H1 (cell line): ENCODE data around the gene FGF2. TPM values are rescaled to one million over a fixed set of nuclear protein-coding genes. Genes with fewer than 3 reads are reported as not detected.

Experiments
- CTCF ChIA-PET: fragments of 300-600 bp; sonication (Branson Sonifier 250); formaldehyde crosslinking; loops from one replicate; lab custom pipeline; 2021; ENCODE audit not compliant: partially characterized antibody; lab: Charles Lee
- POLR2A ChIA-PET: fragments of 300-600 bp; sonication (Branson Sonifier 250); formaldehyde crosslinking; loops from one replicate; lab custom pipeline; 2021; ENCODE audit warnings: inconsistent platforms; ENCODE audit not compliant: partially characterized antibody; lab: Charles Lee
- DNase-seq, 2 experiments: peaks; one replicate each; pipeline versions ENCODE4 v3.0.0 to v3.0.0-alpha.2; 2010 to 2022; ENCODE audit warnings: low spot score in 2 of 2, low read depth in 1 of 2, mixed read lengths in 1 of 2
- FAIRE-seq: peaks from 2 replicates; lab custom pipeline; 2011; peaks lifted over from hg19 to GRCh38; lab: Jason Lieb, UNC
- H2AFZ ChIP-seq: 2 replicates; pipeline ENCODE4 v1.8.1; 2012; ENCODE audit warnings: low read length, inconsistent platforms
- H2AK5ac ChIP-seq: 2 replicates; pipeline ENCODE4 v1.6.1; 2013; ENCODE audit warnings: low read depth, low read length
- H2BK120ac ChIP-seq: replicated peaks from 2 replicates; pipeline ENCODE3; 2013; ENCODE audit warnings: low read depth, low read length, inconsistent platforms
- H2BK12ac ChIP-seq: 2 replicates; pipeline ENCODE4 v1.6.1; 2013; ENCODE audit warnings: low read depth, low read length
- H2BK15ac ChIP-seq: 2 replicates; pipeline ENCODE4 v1.6.1; 2013; ENCODE audit warnings: low read length
- H2BK20ac ChIP-seq: 2 replicates; pipeline ENCODE4 v1.6.1; 2013; ENCODE audit warnings: low read length
- H2BK5ac ChIP-seq: 2 replicates; pipeline ENCODE4 v1.6.1; 2013; ENCODE audit warnings: low read depth, low read length
- H3K14ac ChIP-seq: 2 replicates; pipeline ENCODE4 v1.6.1; 2013; ENCODE audit warnings: inconsistent platforms; ENCODE audit not compliant: insufficient read length
- H3K18ac ChIP-seq: 2 replicates; pipeline ENCODE4 v1.6.1; 2013; ENCODE audit warnings: low read length; ENCODE audit errors: extremely low read depth
- H3K23ac ChIP-seq: 2 replicates; pipeline ENCODE4 v1.6.1; 2013; ENCODE audit warnings: inconsistent platforms; ENCODE audit not compliant: insufficient read length
- H3K23me2 ChIP-seq: 2 replicates; pipeline ENCODE4 v1.6.1; 2013; ENCODE audit warnings: low read depth, low read length
- H3K27ac ChIP-seq: 2 replicates; pipeline ENCODE4 v1.6.1; 2011; ENCODE audit warnings: low read depth, low read length, inconsistent platforms
- H3K27me3 ChIP-seq, 4 experiments: replicated peaks in 1 of 4; 1 replicate in 1 of 4; 2 replicates in 3 of 4; pipeline versions ENCODE4 v1.6.1 to v1.8.1; 2011 to 2013; ENCODE audit warnings: low read length in 3 of 4, mild to moderate bottlenecking in 3 of 4, inconsistent platforms in 2 of 4, mixed read lengths in 2 of 4, moderate library complexity in 1 of 4; ENCODE audit not compliant: control insufficient read depth in 3 of 4, insufficient read depth in 3 of 4; ENCODE audit errors: extremely low read depth in 1 of 4
- H3K36me3 ChIP-seq, 4 experiments: 2 replicates each; pipeline versions ENCODE4 v1.6.1 to v1.8.1; 2011 to 2013; ENCODE audit warnings: mild to moderate bottlenecking in 4 of 4, low read length in 3 of 4, moderate library complexity in 2 of 4, control low read depth in 1 of 4, inconsistent platforms in 1 of 4; ENCODE audit not compliant: insufficient read depth in 4 of 4, control insufficient read depth in 2 of 4
- H3K4ac ChIP-seq: replicated peaks from 2 replicates; pipeline ENCODE3; 2013; ENCODE audit warnings: low read length, low read depth, mixed read lengths, inconsistent platforms; ENCODE audit not compliant: insufficient read length
- H3K4me1 ChIP-seq, 4 experiments: replicated peaks in 1 of 4; 1 replicate in 1 of 4; 2 replicates in 3 of 4; pipeline versions ENCODE4 v1.6.1 to v1.8.1; 2011 to 2013; ENCODE audit warnings: low read length in 3 of 4, inconsistent platforms in 2 of 4, mixed read lengths in 1 of 4; ENCODE audit not compliant: insufficient read depth in 4 of 4, control insufficient read depth in 3 of 4
- H3K4me2 ChIP-seq, 2 experiments: 2 replicates each; pipeline versions ENCODE4 v1.6.1 to v1.8.1; 2011 to 2013; ENCODE audit warnings: low read depth in 2 of 2, low read length in 2 of 2, control low read depth in 1 of 2, inconsistent platforms in 1 of 2, mild to moderate bottlenecking in 1 of 2; ENCODE audit not compliant: insufficient read depth in 1 of 2
- H3K4me3 ChIP-seq, 4 experiments: fragments of 200-600, 300-600 bp in 1 of 4; sonication (generic), shearing (Covaris generic), sonication (Bioruptor Twin) in 1 of 4; 2 replicates each; pipeline versions ENCODE4 v1.5.1 to v1.8.1; 2011 to 2016; ENCODE audit warnings: low read length in 4 of 4, low read depth in 3 of 4, control low read depth in 2 of 4, inconsistent platforms in 2 of 4, mild to moderate bottlenecking in 2 of 4, mixed read lengths in 1 of 4, moderate library complexity in 1 of 4; ENCODE audit not compliant: insufficient read depth in 2 of 4; ENCODE audit errors: extremely low read depth in 1 of 4
- H3K56ac ChIP-seq: replicated peaks from 2 replicates; pipeline ENCODE3; 2013; ENCODE audit warnings: low read depth, mild to moderate bottlenecking, mixed read lengths, low read length, inconsistent platforms; ENCODE audit not compliant: insufficient read length
- H3K79me1 ChIP-seq: 2 replicates; pipeline ENCODE4 v1.6.1; 2013; ENCODE audit warnings: low read depth, low read length, control low read depth
- H3K79me2 ChIP-seq, 2 experiments: 2 replicates each; pipeline versions ENCODE4 v1.6.1 to v1.8.1; 2012 to 2013; ENCODE audit warnings: low read length in 2 of 2, mild to moderate bottlenecking in 2 of 2, inconsistent platforms in 1 of 2; ENCODE audit not compliant: insufficient read depth in 2 of 2, control insufficient read depth in 1 of 2
- H3K9ac ChIP-seq, 4 experiments: replicated peaks in 1 of 4; 1 replicate in 1 of 4; 2 replicates in 3 of 4; pipeline versions ENCODE4 v1.6.1 to v1.8.1; 2011 to 2013; ENCODE audit warnings: low read depth in 3 of 4, low read length in 3 of 4, control low read depth in 2 of 4, mild to moderate bottlenecking in 2 of 4, moderate library complexity in 2 of 4, inconsistent platforms in 1 of 4; ENCODE audit errors: extremely low read depth in 1 of 4
- H3K9me3 ChIP-seq, 2 experiments: 2 replicates each; pipeline versions ENCODE4 v1.6.1 to v1.8.1; 2012 to 2013; ENCODE audit warnings: mild to moderate bottlenecking in 2 of 2, moderate library complexity in 2 of 2, control low read depth in 1 of 2, inconsistent platforms in 1 of 2, low read depth in 1 of 2, low read length in 1 of 2, mixed read lengths in 1 of 2; ENCODE audit not compliant: insufficient read depth in 2 of 2
- H4K20me1 ChIP-seq, 2 experiments: replicated peaks in 1 of 2; 2 replicates each; pipeline versions ENCODE3 to v1.8.1; 2011 to 2013; ENCODE audit warnings: inconsistent platforms in 2 of 2, low read length in 2 of 2, mild to moderate bottlenecking in 1 of 2; ENCODE audit not compliant: insufficient read depth in 2 of 2, control insufficient read depth in 1 of 2
- H4K5ac ChIP-seq: 2 replicates; pipeline ENCODE4 v1.6.1; 2013; ENCODE audit warnings: low read length, low read depth, mixed read lengths, inconsistent platforms; ENCODE audit not compliant: insufficient read length
- H4K8ac ChIP-seq: 2 replicates; pipeline ENCODE4 v1.8.0; 2013; ENCODE audit warnings: mild to moderate bottlenecking, moderate library complexity, low read length, inconsistent platforms; ENCODE audit not compliant: insufficient read depth; ENCODE audit errors: extremely low read depth
- H4K91ac ChIP-seq: replicated peaks from 2 replicates; pipeline ENCODE3; 2013; ENCODE audit warnings: low read length, mixed read lengths, inconsistent platforms; ENCODE audit not compliant: insufficient read length
- CBX5 ChIP-seq: fragments of 300-800, 300-1000 bp; sonication (generic); IDR thresholded peaks from 2 replicates; pipeline ENCODE4 v1.7.1; 2016; ENCODE audit warnings: antibody characterized with exemption, low read length, low read depth
- CHD2 ChIP-seq: IDR thresholded peaks from 2 replicates; pipeline ENCODE4 v1.6.1; 2012; ENCODE audit warnings: low read length, improper control_type of control experiment
- FOSL1 ChIP-seq: IDR thresholded peaks from 2 replicates; pipeline ENCODE4 v1.6.1; 2011; ENCODE audit warnings: mild to moderate bottlenecking, low read depth, low read length, moderate library complexity; ENCODE audit not compliant: insufficient read depth
- KDM1A ChIP-seq: fragments of 200-600, 300-600 bp; sonication (generic); IDR thresholded peaks from 2 replicates; pipeline ENCODE4 v1.7.1; 2016; ENCODE audit warnings: mild to moderate bottlenecking, low read length, borderline replicate concordance
- NANOG ChIP-seq: IDR thresholded peaks from 2 replicates; pipeline ENCODE4 v1.6.1; 2011; ENCODE audit warnings: low read length, low read depth, mild to moderate bottlenecking, inconsistent platforms; ENCODE audit not compliant: insufficient read depth, poor library complexity, severe bottlenecking
- PHF8 ChIP-seq: fragments of 200-600 bp; sonication (generic); conservative IDR thresholded peaks from 2 replicates; pipeline ENCODE4 v1.7.1; 2012; ENCODE audit warnings: low read depth, mild to moderate bottlenecking, inconsistent platforms, low read length, moderate library complexity
- RAD21 ChIP-seq, 2 experiments: IDR thresholded peaks in 1 of 2; conservative IDR thresholded peaks in 1 of 2; 2 replicates each; pipeline ENCODE4 v1.6.1; 2011; ENCODE audit warnings: low read depth in 2 of 2, low read length in 2 of 2, improper control_type of control experiment in 1 of 2, inconsistent platforms in 1 of 2, mild to moderate bottlenecking in 1 of 2, moderate library complexity in 1 of 2
- RFX5 ChIP-seq: IDR thresholded peaks from 2 replicates; pipeline ENCODE4 v1.6.1; 2011; ENCODE audit warnings: low read depth, low read length, improper control_type of control experiment, borderline replicate concordance
- SIN3A ChIP-seq, 2 experiments: IDR thresholded peaks in 1 of 2; conservative IDR thresholded peaks in 1 of 2; 2 replicates each; pipeline ENCODE4 v1.6.1; 2011 to 2012; ENCODE audit warnings: low read length in 2 of 2, improper control_type of control experiment in 1 of 2, low read depth in 1 of 2, mild to moderate bottlenecking in 1 of 2
- SIRT6 ChIP-seq: IDR thresholded peaks from one replicate; pipeline ENCODE4 v1.7.1; 2012; ENCODE audit warnings: low read length, inconsistent platforms
- SIX5 ChIP-seq: IDR thresholded peaks from 2 replicates; pipeline ENCODE4 v1.6.1; 2011; ENCODE audit warnings: mild to moderate bottlenecking, low read depth, low read length
- SP1 ChIP-seq: IDR thresholded peaks from 2 replicates; pipeline ENCODE4 v1.6.1; 2011; ENCODE audit warnings: low read depth, low read length
- SP2 ChIP-seq: IDR thresholded peaks from 2 replicates; pipeline ENCODE4 v1.6.1; 2012; ENCODE audit warnings: mild to moderate bottlenecking, low read length, inconsistent platforms
- SRF ChIP-seq: IDR thresholded peaks from 2 replicates; pipeline ENCODE4 v1.6.1; 2011; ENCODE audit warnings: mild to moderate bottlenecking, low read depth, low read length, moderate library complexity
- TBP ChIP-seq: IDR thresholded peaks from 2 replicates; pipeline ENCODE4 v1.6.1; 2011; ENCODE audit warnings: low read depth, low read length, improper control_type of control experiment
- WGBS, 2 experiments: shearing (Covaris generic) in 1 of 2; methylation state at CpG; one replicate each; pipeline versions ENCODE4 v1.1.6 to v1.1.7; 2013 to 2015; ENCODE audit warnings: low lambda C conversion rate in 2 of 2, mixed read lengths in 2 of 2, inconsistent platforms in 1 of 2, low coverage in 1 of 2, missing lambda C conversion rate in 1 of 2; ENCODE audit not compliant: insufficient replicate concordance in 2 of 2, insufficient coverage in 1 of 2, insufficient read length in 1 of 2; ENCODE audit errors: extremely low coverage in 1 of 2, missing lambda C conversion rate in 1 of 2; 5-methylcytosine and 5-hydroxymethylcytosine counted together
- polyA plus RNA-seq, 7 experiments: library from polyadenylated mRNA; depleted of rRNA in 3 of 7; stranded (reverse) in 5 of 7; unstranded in 2 of 7; fragments of >200 nt in 5 of 7; fragments of 200-250 nt in 2 of 7; gene quantifications; 1 replicate in 5 of 7; 2 replicates in 1 of 7; 4 replicates in 1 of 7; pipeline versions ENCODE4 v1.2.1 to v1.2.3, GENCODE V29; 2011 to 2013; ENCODE audit warnings: missing spikeins in 2 of 7, mixed read lengths in 2 of 7
- total RNA-seq: library from RNA; stranded (reverse); fragmentation: NEBNext Ultra II Directional; extraction: Animal tissue kit (Norgen Biotek cat#: 25700); gene quantifications from 2 replicates; pipeline ENCODE4 v1.2.1, GENCODE V29; 2021

FGF2 gene
- total and polyA plus RNA-seq, 2 of the 8 experiments (the other 6 are each of a cell fraction or from before 2014, with no cell fraction given) = 23.4 to 145 TPM

- FAIRE-seq (no peak), DNase-seq (no peak)
- no peak overlapping the region for H3K4me2 ChIP-seq
- no peaks in the 10 kb centered on the region for H3K79me1 ChIP-seq
- H2BK12ac ChIP-seq = no peak overlapping the region
- no peak overlapping the region for H4K8ac ChIP-seq
- no peak overlapping the region for H2BK5ac ChIP-seq
- no peak overlapping the region for H2BK20ac ChIP-seq
- H3K36me3 ChIP-seq = no peaks in the 10 kb centered on the region
- no peak overlapping the region for H3K9ac ChIP-seq
- no peaks in the 10 kb centered on the region for H3K4me1 ChIP-seq
- no peaks in the 10 kb centered on the region for H3K79me2 ChIP-seq
- no peak overlapping the region for H4K5ac ChIP-seq
- H3K23me2 ChIP-seq = no peaks in the 10 kb centered on the region
- no peak overlapping the region for H3K56ac ChIP-seq
- H3K4ac ChIP-seq = no peak overlapping the region
- no peak overlapping the region for H3K4me3 ChIP-seq
- H2BK15ac ChIP-seq = no peak overlapping the region
- CTCF ChIA-PET = interaction anchor here (0.7 kb wide), 1 partner anchor 17 kb away, joined by 5 read pairs; no protein-coding TSS in a partner anchor
- 96% methylated on average over 1 of the region's 1 CpG; no CpG with 5 or more reads in 1 of the 2 experiments for WGBS, 2 experiments
- H3K23ac ChIP-seq = no peak overlapping the region
- H2AFZ ChIP-seq = no peak overlapping the region
- H4K91ac ChIP-seq = no peak overlapping the region
- H3K27me3 ChIP-seq = no peaks in the 10 kb centered on the region
- no peak overlapping the region for H3K18ac ChIP-seq
- no peak overlapping the region for H2AK5ac ChIP-seq
- H4K20me1 ChIP-seq = no peaks in the 10 kb centered on the region
- no peak overlapping the region for H2BK120ac ChIP-seq
- no peak overlapping the region for H3K14ac ChIP-seq
- H3K9me3 ChIP-seq = peaks cover 6 to 17% of the 10 kb centered on the region in 2 experiments; a peak in 3 of 4 replicates
- POLR2A ChIA-PET = interaction anchor here (1.0 kb wide), 1 partner anchor 18 kb away, joined by 3 read pairs; no protein-coding TSS in a partner anchor
- H3K27ac ChIP-seq = no peak overlapping the region
- TF ChIP-seq SIRT6 (no peak), TBP (no peak), SP2 (no peak), CBX5 (no peak), CHD2 (no peak), FOSL1 (no peak), RFX5 (no peak), KDM1A (no peak), NANOG (no peak), SIN3A (conservative IDR thresholded peaks at IDR 0.05 in 1 of 2, IDR thresholded peaks at IDR 0.05 in 1 of 2; ENCODE audit: low read depth in 1 of 2, low read length in 2 of 2) (no peak), SIX5 (no peak), SP1 (no peak), RAD21 (IDR thresholded peaks at IDR 0.05 in 1 of 2, conservative IDR thresholded peaks at IDR 0.05 in 1 of 2; ENCODE audit: low read depth in 2 of 2, low read length in 2 of 2) (no peak), SRF (no peak), PHF8 (no peak)
Observed at GRCh38 chr4:122810669-122811068, 16.0 kb upstream of the FGF2 start.
